HG02852 (cell line): Measurements from ENCODE around the gene BRD3.
A peak's percentile ranks its signal among the peaks of the same experiment; 100 is the strongest.

Experiments used
- ATAC-seq: cut with Tn5 transposase; IDR thresholded peaks from one replicate; pipeline ENCODE4 v1.9.1; 2021; ENCODE audit warnings: mild to moderate bottlenecking, moderate library complexity; ENCODE audit not compliant: unreplicated experiment

BRD3 gene

GRCh38 chr9:134025606-134026541 is 42.0 kb downstream of the BRD3 start:
- peak; percentile 40 for ATAC-seq

GRCh38 chr9:134024828-134025605 is 42.8 kb downstream of the BRD3 start, which contains the start of gene BRD3OS:
TSS of gene BRD3OS (plus strand) at chr9:134025481. CDS start at chr9:134026748, 1,267 bp downstream.
- peak; percentile 72 for ATAC-seq

GRCh38 chr9:134024214-134024792 is 43.5 kb downstream of the BRD3 start:
- ATAC-seq, result no peak

GRCh38 chr9:134014946-134015345 is 52.9 kb downstream of the BRD3 start:
- no peak for ATAC-seq

- no peak for ATAC-seq
Observed at GRCh38 chr9:134011401-134011800, 56.4 kb downstream of the BRD3 start.

GRCh38 chr9:134010310-134011173 is 57.3 kb downstream of the BRD3 start:
- no peak for ATAC-seq

- no peak for ATAC-seq
Observed at GRCh38 chr9:134007571-134007970, 60.3 kb downstream of the BRD3 start.

- ATAC-seq, result no peak
Observed at GRCh38 chr9:134007150-134007549, 60.7 kb downstream of the BRD3 start.

- ATAC-seq, result no peak
Observed at GRCh38 chr9:134005381-134005780, 62.4 kb downstream of the BRD3 start.

- no peak for ATAC-seq
Observed at GRCh38 chr9:134004881-134005280, 62.9 kb downstream of the BRD3 start.

- no peak for ATAC-seq
Observed at GRCh38 chr9:134004131-134004873, 63.5 kb downstream of the BRD3 start.

GRCh38 chr9:134003237-134003636 is 64.6 kb downstream of the BRD3 start:
- no peak for ATAC-seq

- ATAC-seq, result no peak
Observed at GRCh38 chr9:134002796-134003195, 65.0 kb downstream of the BRD3 start.

GRCh38 chr9:133999851-134000265 is 68.0 kb downstream of the BRD3 start:
- no peak for ATAC-seq

- ATAC-seq, result no peak
Observed at GRCh38 chr9:133998915-133999595, 68.8 kb downstream of the BRD3 start.

GRCh38 chr9:133997584-133997983 is 70.2 kb downstream of the BRD3 start:
- no peak for ATAC-seq

- ATAC-seq, result no peak
Observed at GRCh38 chr9:133996531-133997520, 71.0 kb downstream of the BRD3 start.
